Measurements from ENCODE around the gene EFCAB14. TPM values are rescaled to one million over a fixed set of nuclear protein-coding genes. Genes with fewer than 3 reads are reported as not detected.
A peak's percentile ranks its signal among the peaks of the same experiment; 100 is the strongest.
"Not testable (repeated sequence)": the region's sequence is repeated elsewhere in the genome, so short reads cannot be mapped to it uniquely, and the experiment has no call there.

The EFCAB14 gene
- polyA plus RNA-seq, 1 donor, result 109 TPM

DNA sequence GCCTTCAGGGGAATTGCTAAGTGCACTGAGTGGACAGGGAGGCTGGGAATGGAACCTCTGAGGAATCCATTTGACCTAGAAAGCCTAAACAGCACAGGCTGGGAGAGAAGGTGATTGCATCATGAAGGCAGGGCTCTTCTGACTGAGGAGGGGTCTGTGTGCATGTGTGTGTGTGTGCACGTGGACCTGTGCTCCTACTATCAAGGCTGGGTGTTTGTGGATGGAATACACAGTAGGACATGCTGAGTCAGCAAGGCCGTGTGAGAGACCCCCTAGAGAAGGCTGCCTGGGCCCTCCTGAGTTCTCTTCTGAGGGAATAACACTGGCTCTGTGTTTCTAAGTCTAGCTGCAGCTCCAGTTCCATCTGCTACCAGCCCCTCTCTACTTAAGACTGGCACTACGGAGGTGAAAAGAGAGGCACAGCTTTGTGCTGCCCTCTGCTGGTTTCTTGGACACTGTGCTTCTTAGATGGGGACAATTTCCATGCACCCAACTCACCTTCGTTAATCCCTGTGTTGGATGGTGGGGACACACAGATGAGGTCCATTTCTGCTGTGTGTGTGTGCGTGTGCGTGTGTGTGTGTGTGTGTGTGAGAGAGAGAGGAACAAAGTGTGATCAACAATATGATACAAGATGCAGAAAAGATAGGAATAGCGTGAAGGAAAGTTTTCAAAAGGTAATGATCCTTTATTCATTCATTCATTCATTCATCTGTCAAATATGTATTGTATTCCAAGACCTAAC, 6.2 kb upstream of the EFCAB14 start:
- DNase-seq, result peak; percentile 76

DNA sequence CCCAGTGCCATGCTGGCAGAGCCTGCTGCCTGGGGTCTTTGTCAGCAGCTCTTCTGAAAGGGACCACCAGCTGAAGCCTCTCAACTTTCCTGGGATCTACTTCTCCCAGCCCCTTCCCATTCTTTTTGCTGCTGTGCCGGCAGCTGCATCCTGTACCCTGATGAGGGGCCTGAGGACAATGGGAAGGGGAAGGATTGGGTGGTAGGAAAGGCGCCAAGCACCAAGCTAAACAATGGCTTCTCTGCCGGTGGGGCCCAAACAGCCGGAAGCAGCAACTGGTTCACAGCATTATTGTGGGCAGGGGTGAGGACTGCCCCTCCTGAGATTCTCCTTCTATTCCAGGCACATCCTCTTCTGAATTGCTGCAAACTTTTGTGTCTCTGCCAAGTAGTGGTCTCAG, 5.0 kb upstream of the EFCAB14 start:
- DNase-seq, result no peak

DNA sequence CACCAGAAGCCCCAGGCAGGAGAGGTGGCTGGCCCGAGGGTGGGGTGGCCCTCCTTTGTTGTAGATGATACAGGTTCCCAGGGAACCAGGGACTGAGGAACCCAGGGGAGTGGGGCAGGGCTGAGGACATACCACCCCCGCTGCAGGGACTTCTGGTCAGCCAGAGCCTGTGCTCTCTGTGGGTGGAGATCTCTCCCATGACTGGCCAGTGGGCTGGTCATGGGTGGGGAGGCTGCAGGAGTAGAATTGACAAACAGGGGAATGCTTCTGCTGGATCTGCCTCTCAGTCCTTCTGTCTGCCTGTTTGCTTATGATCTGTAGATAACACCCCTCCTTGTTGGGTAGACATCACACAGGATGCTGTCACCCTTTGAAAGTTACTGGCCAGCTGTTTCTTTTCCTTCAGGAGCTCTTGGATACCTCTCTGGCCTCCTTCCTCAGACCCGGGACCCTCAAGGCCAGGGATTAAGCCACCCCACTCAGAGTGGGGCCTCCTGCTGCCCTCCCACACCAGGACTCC, 2.8 kb upstream of the EFCAB14 start:
- DNase-seq, result no peak

DNA sequence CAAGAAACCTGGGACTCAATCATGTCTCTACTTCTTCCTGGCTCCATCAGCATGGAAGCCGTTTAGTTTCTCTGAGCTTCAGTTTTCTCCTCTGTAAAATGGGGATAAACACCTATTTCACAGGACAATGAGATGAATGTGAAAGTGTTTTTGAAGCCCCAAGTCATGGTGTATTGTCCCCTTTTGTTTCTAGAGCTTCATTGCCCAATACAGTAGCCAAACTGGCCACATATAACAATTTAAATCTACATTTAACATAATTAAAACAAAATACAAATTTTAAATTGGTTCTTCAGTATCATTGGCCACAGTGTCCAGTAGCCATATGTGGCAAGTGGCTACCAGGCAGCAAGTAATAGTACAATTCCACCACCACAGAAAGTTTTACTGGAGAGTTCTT, 2.3 kb upstream of the EFCAB14 start:
- no peak for DNase-seq

DNA sequence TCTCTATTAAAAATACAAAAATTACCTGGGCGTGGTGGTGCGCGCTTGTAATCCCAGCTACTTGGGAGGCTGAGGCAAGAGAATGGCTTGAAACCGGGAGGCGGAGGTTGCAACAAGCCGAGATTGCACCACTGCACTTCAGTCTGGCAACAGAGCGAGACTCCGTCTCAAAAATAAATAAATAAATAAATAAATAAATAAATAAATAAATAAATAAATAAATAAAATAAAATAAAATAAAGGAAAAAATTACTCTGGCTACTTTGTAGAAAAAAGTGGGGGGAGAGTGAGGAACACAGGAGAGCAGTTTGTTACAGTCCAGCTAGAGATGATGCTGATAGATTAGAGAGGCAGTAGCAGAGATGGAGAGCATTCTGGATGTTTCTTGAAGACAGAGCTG, 1.4 kb upstream of the EFCAB14 start:
- DNase-seq, result not testable (repeated sequence)

DNA sequence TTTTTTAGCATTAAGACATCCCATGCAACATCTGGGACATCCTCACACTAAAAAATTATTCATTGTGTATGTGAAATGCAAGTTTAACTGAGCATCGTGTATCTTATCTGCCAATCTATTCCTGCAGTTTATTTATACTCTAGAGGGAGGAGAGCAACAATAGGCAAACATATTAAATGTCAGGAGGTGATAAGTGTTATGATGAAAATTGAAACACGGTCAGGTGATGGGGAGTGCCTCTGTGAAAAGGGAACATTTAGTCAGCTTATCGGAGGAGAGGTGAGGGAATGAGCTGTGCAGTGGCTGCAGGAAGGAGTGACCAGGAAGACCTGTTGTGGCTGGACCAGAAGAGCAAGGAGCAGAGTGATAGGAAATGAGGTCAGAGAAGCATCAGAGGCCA, 775 bp upstream of the EFCAB14 start:
- no peak for DNase-seq

DNA sequence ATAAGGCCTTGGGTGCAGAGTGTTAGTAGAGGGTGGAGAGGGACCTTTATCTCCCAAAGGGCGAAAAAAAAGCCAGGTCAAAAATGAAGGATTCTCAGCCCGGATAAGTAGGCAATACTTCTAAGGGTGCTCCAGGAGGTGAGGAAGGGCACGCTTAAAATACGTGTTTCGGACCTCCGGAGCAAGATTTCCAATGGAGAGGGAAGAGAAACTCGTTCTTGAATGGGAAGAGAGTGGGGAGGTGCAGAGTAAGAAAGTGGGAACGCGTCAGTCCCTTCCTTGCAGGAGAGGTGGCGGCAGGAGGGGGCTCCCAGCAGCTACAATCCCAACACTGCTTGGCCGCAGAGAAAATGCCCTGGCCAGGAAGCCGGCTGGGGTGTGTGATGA, 581 bp downstream of the EFCAB14 start:
- no peak for DNase-seq

DNA sequence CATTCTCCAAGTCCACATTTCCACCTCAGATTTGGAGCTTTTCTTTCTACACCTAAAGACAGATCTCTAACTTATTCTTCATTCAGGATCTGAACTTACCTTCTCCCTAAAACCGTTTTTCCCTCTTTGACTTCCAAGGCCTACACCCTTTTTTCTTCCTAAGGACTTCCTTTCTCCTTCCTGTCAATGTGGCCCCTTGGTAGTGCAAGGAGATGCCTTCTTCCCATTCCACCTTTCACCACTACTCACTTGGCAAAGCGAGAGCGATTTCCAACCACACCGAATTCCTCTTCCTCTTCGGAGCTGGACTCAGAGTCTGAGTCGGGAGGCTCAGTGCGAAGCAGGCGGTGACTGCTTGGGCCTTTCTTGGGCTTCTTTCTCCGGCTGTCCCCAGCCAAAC, 1.3 kb downstream of the EFCAB14 start:
- no peak for DNase-seq

DNA sequence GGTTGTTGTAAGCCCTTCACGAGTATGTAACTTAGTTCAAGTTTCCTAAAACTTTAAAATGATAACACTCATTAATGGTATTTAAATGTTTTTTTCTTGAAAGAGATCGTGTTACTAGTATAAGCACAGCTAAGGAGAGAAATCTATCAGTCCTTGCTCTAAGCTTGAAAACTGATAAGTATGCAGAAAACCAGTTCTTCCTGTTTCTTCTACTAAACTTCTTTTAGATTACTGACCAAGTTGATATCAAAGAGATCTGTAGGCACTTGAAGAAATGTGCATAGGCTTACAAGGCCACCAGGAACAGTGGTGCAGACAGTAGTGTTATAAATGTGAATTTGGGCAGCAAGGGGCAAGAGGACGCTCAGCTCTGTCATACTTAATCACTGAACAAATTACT, 3.9 kb downstream of the EFCAB14 start:
- no peak for DNase-seq

DNA sequence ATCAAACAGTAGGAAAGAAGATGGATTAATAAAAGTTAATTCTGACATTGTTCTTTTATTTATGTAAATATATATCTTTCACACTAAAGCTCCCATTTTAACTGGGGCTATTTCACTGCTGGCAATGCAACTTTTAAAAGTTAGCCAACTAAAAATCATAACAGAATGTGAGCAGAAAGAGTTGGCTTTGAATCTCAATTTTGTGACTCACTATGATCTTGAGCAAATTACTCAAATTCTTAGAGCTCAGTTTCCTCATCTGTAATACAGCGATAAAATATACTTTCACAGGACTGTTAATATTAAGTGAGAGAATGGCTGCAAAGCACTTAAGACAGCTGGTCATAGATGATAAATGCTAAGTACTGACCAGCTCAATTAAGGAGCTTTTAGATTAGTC, 10.8 kb downstream of the EFCAB14 start:
- no peak for DNase-seq

DNA sequence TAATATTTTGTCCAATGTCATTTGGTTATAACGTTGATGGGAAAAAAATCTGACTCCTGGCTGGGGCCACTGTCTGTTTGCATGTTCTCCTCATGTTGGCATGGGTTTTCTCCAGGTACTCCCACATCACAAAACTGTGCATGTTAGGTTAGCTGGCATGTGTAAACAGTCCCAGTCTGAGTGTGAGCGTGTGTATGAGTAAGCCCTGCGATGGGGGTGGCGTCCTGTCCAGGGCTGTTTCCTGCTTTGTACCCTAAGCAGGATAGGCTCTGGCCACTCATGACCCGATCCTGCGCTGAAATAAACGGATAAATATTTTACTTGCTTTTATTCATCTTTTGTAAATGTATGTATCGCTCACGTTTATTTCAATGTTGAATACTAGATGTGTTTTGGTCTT, 13.5 kb downstream of the EFCAB14 start:
- DNase-seq, result no peak

DNA sequence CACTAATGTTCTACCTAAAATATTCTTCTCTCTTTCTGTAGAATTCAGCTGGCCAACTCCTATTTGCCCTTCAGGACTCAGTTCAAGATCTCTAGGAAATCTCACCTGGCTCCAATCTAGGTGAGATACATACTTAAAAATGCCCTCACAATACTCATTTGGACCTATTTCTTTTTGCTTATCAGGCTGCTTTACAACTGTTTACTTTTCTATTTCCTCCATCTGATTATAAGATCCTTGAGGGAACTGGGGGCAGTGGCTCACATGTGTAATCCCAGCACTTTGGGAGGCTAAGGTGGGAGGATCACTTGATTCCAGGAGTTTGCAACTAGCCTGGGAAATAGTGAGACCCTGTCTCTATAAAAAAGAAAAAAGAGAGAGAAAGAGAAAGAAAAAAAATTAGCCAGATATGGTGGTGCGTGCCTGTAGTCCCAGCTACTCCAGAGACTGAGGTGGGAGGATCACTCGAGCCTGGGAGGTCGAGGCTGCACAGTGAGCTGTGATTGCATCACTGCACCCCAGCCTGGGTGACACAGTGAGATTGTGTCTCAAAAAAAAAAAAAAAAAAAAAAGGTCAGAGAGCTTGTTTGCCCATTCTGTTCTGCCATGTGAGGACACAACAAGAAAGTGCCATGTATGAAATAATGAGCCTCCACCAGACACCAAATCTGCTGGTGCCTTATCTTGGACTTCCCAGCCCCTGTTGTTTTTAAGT, 14.8 kb downstream of the EFCAB14 start:
- no peak for DNase-seq

DNA sequence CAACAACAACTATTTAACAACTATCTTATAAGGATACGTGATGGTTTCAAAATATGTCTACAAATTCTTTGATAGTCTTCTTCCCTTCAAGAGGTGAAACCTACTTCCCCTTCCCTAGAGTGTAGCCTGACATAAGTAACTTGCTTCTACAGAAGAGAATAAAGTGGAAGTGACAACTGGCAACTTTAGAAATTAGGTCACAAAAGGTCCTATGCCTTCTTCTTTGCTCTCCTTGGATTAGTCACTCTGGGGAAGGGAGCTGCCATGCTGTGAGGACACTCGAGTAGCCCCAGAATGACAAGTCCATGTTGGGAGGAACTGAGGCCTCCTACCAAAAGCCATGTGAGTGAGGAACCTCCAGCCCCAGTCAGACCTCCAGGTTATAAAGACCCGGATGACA, 19.2 kb downstream of the EFCAB14 start:
- DNase-seq, result no peak

DNA sequence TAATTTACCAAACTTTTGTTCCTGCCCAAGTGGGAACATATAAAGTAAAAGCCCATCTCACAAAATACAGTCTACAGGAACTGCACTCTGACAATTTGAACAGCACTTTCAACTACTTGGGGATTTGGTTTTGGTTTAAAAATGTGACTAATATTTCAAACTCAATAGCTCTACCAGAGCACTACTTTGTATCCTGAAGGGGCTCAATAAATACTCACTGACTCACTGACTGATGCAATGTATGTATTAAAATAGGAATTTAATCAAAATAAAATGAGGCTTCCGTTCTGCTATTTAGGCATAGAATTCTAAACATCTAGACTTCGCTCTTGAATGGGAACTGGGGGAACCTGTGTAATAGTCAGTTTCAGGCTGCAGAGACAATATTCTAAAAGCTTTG, 21.9 kb downstream of the EFCAB14 start:
- no peak for DNase-seq

DNA sequence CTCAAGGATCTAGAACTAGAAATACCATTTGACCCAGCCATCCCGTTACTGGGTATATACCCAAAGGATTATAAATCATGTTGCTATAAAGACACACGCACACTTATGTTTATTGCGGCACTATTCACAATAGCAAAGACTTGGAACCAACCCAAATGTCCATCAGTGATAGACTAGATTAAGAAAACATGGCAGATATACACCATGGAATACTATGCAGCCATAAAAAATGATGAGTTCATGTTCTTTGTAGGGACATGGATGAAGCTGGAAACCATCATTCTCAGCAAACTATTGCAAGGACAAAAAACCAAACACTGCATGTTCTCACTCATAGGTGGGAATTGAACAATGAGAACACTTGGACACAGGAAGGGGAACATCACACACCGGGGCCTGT, 24.2 kb downstream of the EFCAB14 start:
- DNase-seq, result not testable (repeated sequence)

DNA sequence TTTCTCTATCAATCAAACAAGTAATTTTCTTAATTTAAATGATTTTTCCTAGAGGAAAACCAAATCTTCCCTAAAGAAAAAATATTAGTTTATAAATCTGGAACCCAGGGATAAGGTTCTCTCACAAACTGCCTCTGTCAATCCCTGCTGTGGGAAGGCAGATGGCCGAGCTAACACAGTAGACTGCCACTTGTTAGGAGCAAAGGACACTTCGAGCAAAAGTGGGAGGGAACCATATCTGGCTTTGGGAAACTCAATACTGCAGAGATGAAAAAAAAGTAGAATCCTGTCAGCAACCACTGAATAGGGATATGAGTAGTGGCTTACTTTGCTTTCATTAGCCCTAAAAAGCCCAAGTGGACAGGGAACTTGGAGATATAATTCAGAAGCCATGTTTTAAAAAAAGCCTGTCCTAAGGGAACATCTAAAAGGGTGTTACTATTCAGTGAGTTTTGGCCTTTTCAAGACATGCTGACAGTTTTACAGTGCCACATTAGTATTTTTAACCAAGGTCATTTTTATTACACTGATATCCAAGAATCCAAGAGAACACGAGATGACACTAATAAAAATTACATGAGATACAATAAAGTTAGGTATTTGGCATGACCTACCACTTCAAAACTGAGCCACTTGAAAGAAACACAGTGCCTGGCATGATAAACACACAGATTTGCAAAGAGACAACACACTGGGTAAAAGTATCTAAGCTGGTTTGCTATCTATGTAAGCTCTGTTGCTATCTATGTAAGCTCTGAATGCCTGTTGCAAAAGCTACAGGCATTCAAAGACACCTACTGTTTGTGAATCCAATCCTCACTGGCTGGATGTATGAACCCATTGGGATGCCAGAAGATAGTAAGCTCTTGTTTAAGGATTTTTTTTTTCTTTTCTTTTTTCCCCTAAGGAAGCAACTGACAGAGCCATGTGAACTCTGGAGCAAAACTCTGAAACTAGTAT, 25.8 kb downstream of the EFCAB14 start:
- no peak for DNase-seq

DNA sequence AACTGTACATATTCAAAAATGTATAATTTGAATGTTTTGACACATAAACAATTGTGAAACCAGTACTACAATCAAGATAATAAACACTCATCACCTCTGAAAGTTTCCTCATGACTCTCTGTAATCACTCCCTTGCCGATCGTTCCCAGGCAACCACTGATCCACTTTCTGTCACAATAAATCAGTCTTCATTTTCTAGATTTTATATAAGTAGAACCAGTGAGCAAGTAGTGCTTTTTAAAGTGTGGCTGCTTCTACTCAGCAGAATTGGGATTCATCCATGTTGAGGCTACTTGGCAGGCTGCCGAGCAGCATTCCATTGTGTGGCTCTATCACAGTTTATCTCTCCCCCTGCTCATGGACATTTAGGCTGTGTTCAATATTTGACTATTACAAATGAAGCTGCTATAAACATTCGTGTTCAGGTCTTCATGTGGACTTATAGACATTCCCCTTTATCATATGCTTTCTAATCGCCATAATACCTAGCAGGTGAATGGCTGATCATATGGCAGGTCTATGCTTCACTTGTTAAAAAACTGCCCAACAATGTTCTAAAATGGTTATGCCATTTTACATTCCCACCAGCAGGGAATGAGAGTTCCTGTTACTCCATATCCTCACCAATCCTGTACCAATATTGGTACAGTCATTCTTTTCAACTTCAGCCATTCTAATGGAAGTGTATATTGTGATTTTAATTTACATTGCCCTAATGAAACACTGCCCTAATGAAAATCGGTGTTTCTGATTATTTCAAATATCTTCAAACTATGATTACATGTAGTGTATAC, 26.7 kb downstream of the EFCAB14 start:
- DNase-seq, result no peak

DNA sequence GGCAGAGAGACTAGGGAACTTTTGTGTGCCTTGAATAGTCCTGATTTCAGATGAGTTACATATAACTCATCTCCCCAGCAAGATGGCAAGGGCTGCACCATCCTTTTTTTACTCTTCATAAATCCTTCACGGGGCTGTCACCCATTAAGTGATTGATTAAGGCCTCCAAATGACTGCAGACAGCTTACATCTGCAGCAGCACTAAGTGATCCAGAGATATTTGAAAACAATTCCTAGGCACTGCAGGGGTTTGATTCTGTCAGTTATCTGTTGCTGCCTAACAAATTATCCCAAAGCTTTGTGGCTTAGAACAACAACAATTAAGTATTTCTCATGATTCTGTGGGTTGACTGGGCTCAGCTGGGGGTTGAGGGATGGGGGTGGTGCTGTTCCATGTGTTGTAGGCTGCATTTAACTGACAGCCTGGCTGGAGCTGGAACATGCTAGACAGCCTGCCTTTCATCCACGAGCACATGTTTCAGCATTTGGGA, 27.9 kb downstream of the EFCAB14 start:
- no peak for DNase-seq

DNA sequence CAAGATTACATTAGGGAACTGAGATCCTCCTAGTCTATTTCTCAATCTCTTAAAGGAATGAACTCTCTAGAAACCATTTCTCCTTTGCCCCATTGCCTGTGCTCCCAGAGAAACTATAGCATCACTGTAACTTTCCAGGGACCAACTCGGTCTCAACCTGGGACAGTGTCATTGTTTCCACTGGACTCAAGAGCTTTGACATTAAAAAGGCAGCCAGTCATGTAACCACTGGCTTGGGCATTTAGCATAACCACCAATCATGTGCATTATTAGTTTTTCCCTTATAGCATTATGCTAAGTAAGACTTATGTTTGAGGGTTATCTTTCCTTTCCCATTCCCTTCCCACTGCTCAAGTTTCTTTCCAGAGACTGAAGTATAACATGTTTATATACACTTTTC, 29.0 kb downstream of the EFCAB14 start:
- no peak for DNase-seq

DNA sequence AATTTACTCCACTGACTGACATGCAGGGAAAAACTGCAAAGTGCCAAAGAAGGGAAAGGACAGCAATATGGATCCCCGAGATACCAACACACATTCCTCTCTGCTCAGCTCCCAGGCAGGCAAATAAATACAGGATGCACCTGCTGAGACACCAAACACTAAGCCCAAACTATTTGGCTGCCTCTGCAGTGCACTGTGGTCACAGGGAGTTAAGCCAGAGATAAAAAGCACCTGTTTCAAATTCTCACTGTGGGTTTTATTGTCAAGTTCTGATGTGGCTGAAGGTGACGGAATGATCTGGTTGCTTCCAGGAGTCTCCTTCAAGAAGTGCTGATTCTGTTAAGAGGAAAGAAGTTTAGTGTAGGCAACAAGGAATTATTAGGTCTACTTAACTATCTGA, 29.6 kb downstream of the EFCAB14 start:
- no peak for DNase-seq

DNA sequence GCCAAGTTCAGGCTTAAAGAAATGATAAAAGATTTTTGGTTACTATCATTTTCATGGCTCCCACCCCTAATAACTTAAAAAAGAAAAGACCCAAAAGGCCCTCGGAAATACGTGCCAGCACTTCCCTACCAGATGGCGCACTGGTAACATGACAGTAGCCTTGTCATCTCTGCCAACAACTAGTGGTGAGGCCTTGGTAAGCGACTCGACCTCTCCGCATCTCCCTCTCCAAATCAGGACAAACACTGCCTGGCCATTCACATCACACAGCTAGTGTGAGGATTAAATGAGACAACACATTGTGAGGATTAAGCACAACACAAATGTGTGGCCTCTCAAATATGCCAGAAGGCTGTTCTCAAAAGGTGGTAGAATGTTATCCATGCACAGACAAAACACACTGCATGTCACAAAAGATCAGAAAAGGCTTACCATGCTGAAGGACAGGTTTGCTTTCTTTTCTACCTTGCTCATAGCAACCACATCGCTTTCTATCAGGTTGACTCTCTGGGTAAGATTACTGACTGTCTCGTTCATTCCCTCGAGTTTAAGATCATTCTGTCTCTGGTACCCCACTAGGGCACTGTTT, 30.9 kb downstream of the EFCAB14 start:
- DNase-seq, result no peak

Data from left kidney (tissue), 2 donors.